ENCODE results near the gene TMEM225B.
"Not testable (repeated sequence)": the region's sequence is repeated elsewhere in the genome, so short reads cannot be mapped to it uniquely, and the experiment has no call there.

The TMEM225B gene

DNA sequence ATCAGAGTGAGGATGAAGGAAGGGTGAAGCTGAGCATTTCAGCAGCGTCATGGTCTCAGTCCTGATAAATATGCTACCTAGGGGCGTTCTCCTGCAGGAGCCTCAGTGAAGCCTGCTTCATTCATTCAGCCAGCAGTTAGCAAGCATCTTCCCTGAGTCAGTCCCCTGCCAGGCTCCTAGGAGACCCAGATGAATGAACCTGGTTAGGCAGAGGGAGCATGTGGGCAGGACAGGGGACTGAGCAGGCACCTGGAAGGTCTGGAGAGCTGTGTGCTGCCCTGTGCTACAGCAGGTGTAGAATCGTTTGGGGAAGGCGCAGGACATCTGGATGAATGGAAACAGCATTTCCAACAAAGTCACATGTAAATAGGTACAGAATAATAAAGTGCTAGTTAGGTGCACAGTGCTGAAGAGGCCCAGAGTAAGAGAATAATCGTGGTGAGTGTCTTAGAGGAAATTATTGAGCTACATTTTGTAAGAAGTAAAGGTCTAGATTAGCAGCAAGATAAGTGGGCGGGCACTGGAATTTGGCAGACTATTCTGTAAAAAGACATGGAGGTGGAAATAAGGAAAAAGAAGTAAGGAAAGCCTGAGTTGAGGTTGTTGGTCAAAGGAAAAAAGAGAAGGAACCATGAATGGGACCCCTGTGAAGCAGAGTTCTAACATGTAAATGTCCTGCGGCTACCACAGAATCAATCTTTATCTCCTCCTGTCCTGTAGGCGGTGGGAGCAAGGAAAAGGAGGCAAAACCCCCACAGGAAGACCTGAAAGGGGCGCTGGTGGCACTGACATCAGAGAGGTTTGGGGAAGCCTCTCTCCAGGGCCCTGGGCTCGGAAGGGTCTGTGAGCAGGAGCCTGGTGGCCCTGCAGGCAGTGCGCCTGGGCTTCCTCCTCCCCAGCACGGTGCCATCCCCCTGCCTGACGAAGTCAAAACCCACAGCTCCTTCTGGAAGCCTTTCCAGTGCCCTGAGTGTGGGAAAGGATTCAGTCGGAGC is 30.7 kb downstream of the TMEM225B start:
- no peak overlapping the region for H3K4me3 ChIP-seq (ENCODE audit: low read depth, low read length)
- TF ChIP-seq, protein P1, sequence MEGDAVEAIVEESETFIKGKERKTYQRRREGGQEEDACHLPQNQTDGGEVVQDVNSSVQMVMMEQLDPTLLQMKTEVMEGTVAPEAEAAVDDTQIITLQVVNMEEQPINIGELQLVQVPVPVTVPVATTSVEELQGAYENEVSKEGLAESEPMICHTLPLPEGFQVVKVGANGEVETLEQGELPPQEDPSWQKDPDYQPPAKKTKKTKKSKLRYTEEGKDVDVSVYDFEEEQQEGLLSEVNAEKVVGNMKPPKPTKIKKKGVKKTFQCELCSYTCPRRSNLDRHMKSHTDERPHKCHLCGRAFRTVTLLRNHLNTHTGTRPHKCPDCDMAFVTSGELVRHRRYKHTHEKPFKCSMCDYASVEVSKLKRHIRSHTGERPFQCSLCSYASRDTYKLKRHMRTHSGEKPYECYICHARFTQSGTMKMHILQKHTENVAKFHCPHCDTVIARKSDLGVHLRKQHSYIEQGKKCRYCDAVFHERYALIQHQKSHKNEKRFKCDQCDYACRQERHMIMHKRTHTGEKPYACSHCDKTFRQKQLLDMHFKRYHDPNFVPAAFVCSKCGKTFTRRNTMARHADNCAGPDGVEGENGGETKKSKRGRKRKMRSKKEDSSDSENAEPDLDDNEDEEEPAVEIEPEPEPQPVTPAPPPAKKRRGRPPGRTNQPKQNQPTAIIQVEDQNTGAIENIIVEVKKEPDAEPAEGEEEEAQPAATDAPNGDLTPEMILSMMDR (conservative IDR thresholded peaks at IDR 0.05; ENCODE audit: low read depth, low read length): no peak
- DNase-seq (ENCODE audit: low read depth): no peak

DNA sequence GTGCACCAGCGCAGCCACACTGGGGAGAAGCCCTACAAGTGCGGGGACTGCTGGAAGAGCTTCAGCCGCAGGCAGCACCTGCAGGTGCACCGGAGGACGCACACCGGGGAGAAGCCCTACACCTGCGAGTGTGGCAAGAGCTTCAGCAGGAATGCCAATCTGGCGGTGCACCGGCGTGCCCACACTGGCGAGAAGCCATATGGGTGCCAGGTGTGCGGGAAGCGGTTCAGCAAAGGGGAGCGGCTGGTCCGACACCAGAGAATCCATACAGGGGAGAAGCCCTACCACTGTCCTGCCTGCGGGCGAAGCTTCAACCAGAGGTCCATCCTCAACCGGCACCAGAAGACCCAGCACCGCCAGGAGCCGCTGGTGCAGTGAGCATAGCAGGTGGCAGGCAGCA is 31.6 kb downstream of the TMEM225B start:
- no peak for DNase-seq (ENCODE audit: low read depth)
- no peak overlapping the region for H3K4me3 ChIP-seq (ENCODE audit: low read depth, low read length)
- TF ChIP-seq, protein P1 (conservative IDR thresholded peaks at IDR 0.05; ENCODE audit: low read depth, low read length): no peak

DNA sequence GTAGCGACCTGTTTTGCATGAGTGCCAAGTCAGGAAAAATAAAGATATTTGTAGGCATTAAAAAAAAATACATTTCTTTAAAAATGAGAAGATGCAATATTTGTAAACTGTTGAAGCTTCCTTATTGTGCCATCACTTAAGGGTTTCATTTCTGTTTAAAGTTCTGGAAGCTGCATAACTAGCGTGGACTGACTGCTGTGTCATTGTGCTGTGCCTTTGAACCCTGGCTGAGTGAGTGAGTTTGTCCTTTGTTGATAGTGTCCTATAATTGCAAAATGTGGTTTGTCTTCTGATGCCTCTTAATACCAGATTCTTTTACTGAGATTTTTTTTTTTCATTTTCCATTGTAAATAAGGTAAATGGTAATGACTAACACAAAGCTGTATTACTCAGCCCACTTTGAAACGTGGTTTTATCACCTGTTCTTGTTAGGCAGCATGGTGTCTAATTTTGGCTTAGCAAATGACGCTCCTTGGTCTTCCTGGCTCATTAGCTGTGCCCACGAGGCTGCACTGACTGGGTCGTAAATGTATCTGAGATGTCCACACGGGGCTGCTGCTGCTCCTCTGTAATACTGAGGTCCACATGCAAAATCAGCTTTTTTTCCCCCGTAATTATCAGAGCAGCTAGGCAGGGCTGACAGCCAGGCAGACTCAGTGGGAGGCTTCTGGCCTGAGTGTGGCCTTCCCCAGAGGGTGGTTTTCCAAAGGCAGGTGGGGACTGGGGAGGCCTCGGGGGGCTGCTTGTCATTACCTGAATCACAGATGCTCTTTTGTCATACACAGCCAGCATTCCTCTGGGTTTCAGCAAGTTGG is 33.4 kb downstream of the TMEM225B start:
- TF ChIP-seq, protein P1 (conservative IDR thresholded peaks at IDR 0.05; ENCODE audit: low read depth, low read length): peak; percentile 46
- peak; percentile 49 for DNase-seq (ENCODE audit: low read depth)
- H3K4me3 ChIP-seq (ENCODE audit: low read depth, low read length): no peak overlapping the region

DNA sequence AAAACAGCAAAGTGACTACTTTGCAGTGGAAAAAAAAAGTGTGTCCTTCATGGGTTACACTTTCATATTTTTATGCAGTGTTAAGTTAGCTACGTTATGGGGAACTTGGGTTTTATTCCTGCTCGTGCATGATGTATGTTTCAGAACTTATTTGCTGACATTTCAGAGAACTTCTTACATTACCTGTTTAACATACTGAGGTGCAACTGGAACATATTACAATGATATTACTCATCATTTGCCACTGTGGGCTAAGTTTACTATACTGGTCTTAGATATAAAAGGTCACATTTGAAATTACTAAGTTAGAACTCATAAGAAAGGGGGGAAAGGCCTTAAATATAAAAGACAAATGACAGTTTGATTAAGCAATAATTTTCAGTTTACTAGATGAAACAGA is 39.3 kb downstream of the TMEM225B start:
- not testable (repeated sequence) for DNase-seq (ENCODE audit: low read depth); H3K4me3 ChIP-seq (ENCODE audit: low read depth, low read length)

DNA sequence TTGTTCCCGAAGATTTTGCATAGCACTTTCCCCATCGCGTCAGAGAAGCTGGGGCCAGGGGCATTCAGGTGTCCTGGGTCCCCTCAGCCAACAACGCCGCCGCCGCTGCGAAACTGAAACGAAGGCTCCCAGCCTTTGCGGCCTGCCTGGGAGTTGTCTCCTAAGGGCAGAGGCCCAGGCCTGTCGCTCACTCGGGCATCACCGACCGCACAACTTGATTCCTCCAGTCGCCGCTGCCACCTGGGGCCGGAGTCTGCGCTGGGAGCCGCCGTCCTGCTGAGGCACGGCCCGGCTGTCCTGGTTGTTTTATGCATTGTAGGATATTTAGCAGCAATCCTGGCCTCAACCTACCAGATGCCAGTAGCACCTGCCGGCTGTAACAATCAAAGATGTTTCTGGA is 40.7 kb downstream of the TMEM225B start:
- no peak overlapping the region for H3K4me3 ChIP-seq (ENCODE audit: low read depth, low read length)
- DNase-seq (ENCODE audit: low read depth): no peak
- TF ChIP-seq, protein P1 (conservative IDR thresholded peaks at IDR 0.05; ENCODE audit: low read depth, low read length): no peak

DNA sequence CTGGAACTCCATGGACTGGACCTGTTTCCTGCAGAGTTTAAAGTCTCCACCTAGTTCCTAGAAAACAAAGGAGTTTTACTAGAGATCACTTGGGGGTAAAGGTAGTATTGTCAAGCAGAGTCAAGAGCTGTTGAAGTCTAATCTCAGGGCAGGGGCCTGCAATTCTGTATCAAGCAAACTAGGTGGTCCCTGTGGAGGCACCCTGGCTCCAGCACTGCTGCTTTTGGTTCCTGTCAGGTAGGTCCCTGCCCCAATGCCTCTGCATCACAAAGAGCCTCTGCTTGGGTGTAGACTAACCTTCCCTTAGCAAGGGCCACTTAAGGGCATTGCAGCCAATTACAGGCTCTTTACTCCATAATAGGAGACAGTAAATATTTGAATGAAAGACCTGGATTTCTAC is 41.2 kb downstream of the TMEM225B start:
- DNase-seq (ENCODE audit: low read depth): no peak
- no peak overlapping the region for H3K4me3 ChIP-seq (ENCODE audit: low read depth, low read length)
- TF ChIP-seq, protein P1 (conservative IDR thresholded peaks at IDR 0.05; ENCODE audit: low read depth, low read length): no peak

DNA sequence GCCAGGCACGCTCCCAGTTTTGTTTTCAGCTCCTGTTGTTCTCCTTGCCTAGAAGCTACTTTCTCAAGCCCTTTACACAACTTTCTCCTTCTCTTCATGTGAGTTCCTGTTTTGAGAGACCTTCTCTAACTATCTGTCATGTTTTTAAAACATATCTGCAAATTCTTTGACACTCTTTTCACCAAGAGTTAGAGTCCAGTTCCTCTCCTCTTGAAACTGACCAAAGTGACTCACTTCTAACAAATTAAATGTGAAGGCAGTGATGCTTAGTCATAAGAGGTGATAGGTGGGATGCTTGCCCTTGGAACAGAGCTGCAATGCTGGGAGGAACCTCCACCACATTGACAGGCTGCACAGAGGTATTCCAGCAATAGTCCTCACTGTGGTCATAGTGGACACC is 44.0 kb downstream of the TMEM225B start:
- TF ChIP-seq, protein P1 (conservative IDR thresholded peaks at IDR 0.05; ENCODE audit: low read depth, low read length): no peak
- DNase-seq (ENCODE audit: low read depth): peak; percentile 18
- H3K4me3 ChIP-seq (ENCODE audit: low read depth, low read length): no peak overlapping the region

Measured in choroid plexus epithelial cell (primary cell).